ENCODE results near the gene RASGEF1C. TPM values are rescaled to one million over a fixed set of nuclear protein-coding genes. Genes with fewer than 3 reads are reported as not detected.

RASGEF1C gene
- total RNA-seq, 1 donor from 2014 or later: not detected

- ATAC-seq (no peak), DNase-seq (no peak)
- no peak overlapping the region for H3K4me3 ChIP-seq
- no peaks in the 10 kb centered on the region for H3K36me3 ChIP-seq
- no peaks in the 10 kb centered on the region for H3K4me1 ChIP-seq
- no peaks in the 10 kb centered on the region for H3K9me3 ChIP-seq
- intact Hi-C loops (cut with DNase I): no loop called here
- no peak overlapping the region for H3K27ac ChIP-seq
- no peaks in the 10 kb centered on the region for H3K27me3 ChIP-seq (ENCODE audit: low read depth)
- no peak for TF ChIP-seq CTCF (IDR thresholded peaks at IDR 0.05)
Observed at GRCh38 chr5:180079702-180080466, 129.1 kb downstream of the RASGEF1C start.

GRCh38 chr5:180078348-180078747, 130.7 kb downstream of the RASGEF1C start:
- H3K27ac ChIP-seq: no peak overlapping the region
- TF ChIP-seq CTCF (IDR thresholded peaks at IDR 0.05): no peak
- no peaks in the 10 kb centered on the region for H3K4me1 ChIP-seq
- H3K36me3 ChIP-seq: no peaks in the 10 kb centered on the region
- no peaks in the 10 kb centered on the region for H3K9me3 ChIP-seq
- intact Hi-C loops (cut with DNase I): no loop called here
- ATAC-seq: no peak
- H3K4me3 ChIP-seq: no peak overlapping the region
- no peak for DNase-seq
- no peaks in the 10 kb centered on the region for H3K27me3 ChIP-seq (ENCODE audit: low read depth)

- ATAC-seq (no peak), DNase-seq (no peak)
- no peak for TF ChIP-seq CTCF (IDR thresholded peaks at IDR 0.05)
- intact Hi-C loops (cut with DNase I): no loop called here
- H3K27me3 ChIP-seq (ENCODE audit: low read depth): no peaks in the 10 kb centered on the region
- H3K27ac ChIP-seq: no peak overlapping the region
- H3K4me3 ChIP-seq: no peak overlapping the region
- no peaks in the 10 kb centered on the region for H3K4me1 ChIP-seq
- no peaks in the 10 kb centered on the region for H3K9me3 ChIP-seq
- H3K36me3 ChIP-seq: no peaks in the 10 kb centered on the region
Observed at GRCh38 chr5:180077594-180078284, 131.3 kb downstream of the RASGEF1C start.

- Histone ChIP-seq H3K4me1 (peaks cover under 1% of the 10 kb centered on the region), H3K27ac (no peak overlapping the region), H3K36me3 (no peaks in the 10 kb centered on the region), H3K27me3 (ENCODE audit: low read depth) (no peaks in the 10 kb centered on the region), H3K9me3 (no peaks in the 10 kb centered on the region), H3K4me3 (no peak overlapping the region)
- no peak for TF ChIP-seq CTCF (IDR thresholded peaks at IDR 0.05)
- intact Hi-C loops (cut with DNase I): no loop called here
- no peak for DNase-seq
- no peak for ATAC-seq
Observed at GRCh38 chr5:180075703-180076102, 133.3 kb downstream of the RASGEF1C start.

GRCh38 chr5:180074462-180074861, 134.5 kb downstream of the RASGEF1C start:
- no peak for TF ChIP-seq CTCF (IDR thresholded peaks at IDR 0.05)
- Histone ChIP-seq H3K9me3 (no peaks in the 10 kb centered on the region), H3K36me3 (no peaks in the 10 kb centered on the region), H3K27ac (no peak overlapping the region), H3K4me1 (peaks cover 13% of the 10 kb centered on the region), H3K27me3 (ENCODE audit: low read depth) (no peaks in the 10 kb centered on the region), H3K4me3 (no peak overlapping the region)
- intact Hi-C loops (cut with DNase I): no loop called here
- DNase-seq (no peak), ATAC-seq (no peak)

Data from lower lobe of right lung (tissue), 2 donors.